Caco-2 (cell line): ENCODE data around the gene TTC4. TPM values are rescaled to one million over a fixed set of nuclear protein-coding genes. Genes with fewer than 3 reads are reported as not detected.

Experiments
- BruUV-seq: library from RNA; stranded (reverse); fragments of 400-500 nt; replicated peaks from 2 replicates; lab custom pipeline; 2021; lab: Mats Ljungman, UMichigan
- CTCF ChIA-PET: fragments of 300-600 bp; sonication (Branson Sonifier 250); formaldehyde crosslinking; loops from one replicate; lab custom pipeline; 2022; ENCODE audit warnings: antibody characterized with exemption; lab: Charles Lee
- POLR2A ChIA-PET: fragments of 300-600 bp; sonication (Branson Sonifier 250); formaldehyde crosslinking; loops from one replicate; lab custom pipeline; 2022; ENCODE audit warnings: antibody characterized with exemption; lab: Charles Lee
- DNase-seq, 2 experiments: peaks; one replicate each; pipeline versions ENCODE4 v3.0.0 to v3.0.0-alpha.2; 2020 to 2022
- H3K27me3 ChIP-seq: replicated peaks from 2 replicates; pipeline ENCODE4 v1.6.0; 2011; ENCODE audit warnings: low read length; ENCODE audit not compliant: control insufficient read depth, insufficient read depth
- H3K36me3 ChIP-seq: 2 replicates; pipeline ENCODE4 v1.5.1; 2011; ENCODE audit warnings: low read length; ENCODE audit not compliant: control insufficient read depth, insufficient read depth
- H3K4me1 ChIP-seq: fragments of 250-450 bp; sonication (Bioruptor Pico); 2 replicates; pipeline ENCODE4 v1.5.1; 2020; ENCODE audit warnings: mild to moderate bottlenecking
- H3K4me3 ChIP-seq: 2 replicates; pipeline ENCODE4 v1.5.1; 2011; ENCODE audit warnings: low read depth, mild to moderate bottlenecking, control low read depth, low read length
- H3K9me3 ChIP-seq: fragments of 250-450 bp; sonication (Bioruptor Pico); 2 replicates; pipeline ENCODE4 v1.5.1; 2020; ENCODE audit warnings: mild to moderate bottlenecking, moderate library complexity
- H3K27ac Mint-ChIP-seq: one replicate; pipeline ENCODE4 v1.8.0; 2022; ENCODE audit warnings: mixed read lengths; ENCODE audit not compliant: unreplicated experiment
- H3K27me3 Mint-ChIP-seq: one replicate; pipeline ENCODE4 v1.8.0; 2022; ENCODE audit warnings: mixed read lengths; ENCODE audit not compliant: insufficient read depth, unreplicated experiment
- H3K36me3 Mint-ChIP-seq: one replicate; pipeline ENCODE4 v1.8.0; 2022; ENCODE audit warnings: mild to moderate bottlenecking, mixed read lengths; ENCODE audit not compliant: insufficient read depth, unreplicated experiment
- H3K4me1 Mint-ChIP-seq: one replicate; pipeline ENCODE4 v1.8.0; 2022; ENCODE audit warnings: low read depth, mixed read lengths; ENCODE audit not compliant: unreplicated experiment
- H3K4me3 Mint-ChIP-seq: one replicate; pipeline ENCODE4 v1.8.0; 2022; ENCODE audit warnings: mild to moderate bottlenecking, moderate library complexity, mixed read lengths; ENCODE audit not compliant: unreplicated experiment
- H3K9me3 Mint-ChIP-seq: one replicate; pipeline ENCODE4 v1.8.0; 2022; ENCODE audit warnings: mixed read lengths; ENCODE audit not compliant: unreplicated experiment
- intact Hi-C: fragments of 100-400 bp; cut with micrococcal nuclease; formaldehyde crosslinking; loops from one replicate; pipeline ENCODE4 v1.10.0; 2022; ENCODE audit not compliant: unreplicated experiment
- total RNA-seq: library from RNA; stranded (reverse); gene quantifications from 2 replicates; pipeline ENCODE4 v1.2.3, GENCODE V29; 2022
- TF ChIP-seq, protein P1 (sequence below), 2 experiments: fragments of 200-600 bp in 1 of 2; IDR thresholded peaks; 1 replicate in 1 of 2; 2 replicates in 1 of 2; pipeline versions ENCODE4 v1.5.1 to v1.8.0; 2011 to 2022; ENCODE audit warnings: antibody characterized with exemption in 1 of 2, control low read depth in 1 of 2, inconsistent platforms in 1 of 2, low read depth in 1 of 2, low read length in 1 of 2, mild to moderate bottlenecking in 1 of 2, moderate library complexity in 1 of 2; ENCODE audit not compliant: insufficient read depth in 1 of 2, severe bottlenecking in 1 of 2, unreplicated experiment in 1 of 2

Gene TTC4
- total RNA-seq, 1 experiment from 2014 or later: 14.0 TPM

DNA sequence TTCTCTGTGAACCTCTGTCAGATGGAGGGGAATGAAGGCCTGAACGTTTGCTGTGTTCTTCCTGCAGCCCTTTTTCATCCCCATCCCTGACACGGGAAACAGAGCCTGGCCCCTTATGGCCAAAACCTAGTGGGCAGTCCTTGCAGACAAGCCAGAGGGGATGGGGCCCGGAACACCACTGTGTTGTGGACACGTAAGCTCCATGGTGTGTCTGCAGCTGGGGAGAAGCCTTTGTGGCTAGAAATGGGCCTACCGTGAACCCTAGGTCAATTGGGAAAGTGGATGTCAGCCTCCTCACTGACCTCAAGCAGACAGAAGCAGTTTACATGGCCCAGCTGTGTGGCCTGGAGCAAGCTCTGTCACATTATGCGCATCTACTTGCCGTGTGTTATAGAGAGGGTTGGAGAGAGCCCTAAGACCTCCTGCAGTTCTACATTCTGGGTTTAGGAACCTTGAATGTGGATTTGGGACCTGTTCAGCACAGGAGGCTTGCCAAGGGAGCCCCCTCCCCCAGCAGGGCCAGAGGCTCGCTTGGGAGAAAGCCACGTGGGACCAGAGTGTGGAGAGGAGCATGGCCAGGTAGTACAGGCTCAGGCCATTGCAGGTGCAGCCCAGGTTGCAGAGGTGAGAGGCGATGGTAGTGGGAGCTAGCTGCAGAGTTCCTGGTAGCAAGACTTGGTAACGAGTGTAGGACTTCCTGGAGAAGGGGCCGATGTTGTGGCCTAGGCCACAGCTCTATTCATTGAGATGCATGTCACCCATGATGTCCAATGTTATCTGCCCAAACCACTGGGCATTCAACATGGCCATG, 28.0 kb downstream of the TTC4 start:
- Histone ChIP-seq H3K4me1 (no peaks in the 10 kb centered on the region), H3K9me3 (no peaks in the 10 kb centered on the region), H3K36me3 (no peaks in the 10 kb centered on the region), H3K4me3 (no peak overlapping the region), H3K27me3 (no peaks in the 10 kb centered on the region)
- H3K36me3 Mint-ChIP-seq: peaks cover 19% of the 10 kb centered on the region
- BruUV-seq: no TSS peak
- POLR2A ChIA-PET: no interaction called here
- no peak for DNase-seq
- intact Hi-C loops: no loop called here
- CTCF ChIA-PET: no interaction called here
- H3K4me1 Mint-ChIP-seq: no peaks in the 10 kb centered on the region
- no peak overlapping the region for H3K4me3 Mint-ChIP-seq
- H3K9me3 Mint-ChIP-seq: no peaks in the 10 kb centered on the region
- no peaks in the 10 kb centered on the region for H3K27me3 Mint-ChIP-seq
- no peak overlapping the region for H3K27ac Mint-ChIP-seq
- TF ChIP-seq, protein P1, sequence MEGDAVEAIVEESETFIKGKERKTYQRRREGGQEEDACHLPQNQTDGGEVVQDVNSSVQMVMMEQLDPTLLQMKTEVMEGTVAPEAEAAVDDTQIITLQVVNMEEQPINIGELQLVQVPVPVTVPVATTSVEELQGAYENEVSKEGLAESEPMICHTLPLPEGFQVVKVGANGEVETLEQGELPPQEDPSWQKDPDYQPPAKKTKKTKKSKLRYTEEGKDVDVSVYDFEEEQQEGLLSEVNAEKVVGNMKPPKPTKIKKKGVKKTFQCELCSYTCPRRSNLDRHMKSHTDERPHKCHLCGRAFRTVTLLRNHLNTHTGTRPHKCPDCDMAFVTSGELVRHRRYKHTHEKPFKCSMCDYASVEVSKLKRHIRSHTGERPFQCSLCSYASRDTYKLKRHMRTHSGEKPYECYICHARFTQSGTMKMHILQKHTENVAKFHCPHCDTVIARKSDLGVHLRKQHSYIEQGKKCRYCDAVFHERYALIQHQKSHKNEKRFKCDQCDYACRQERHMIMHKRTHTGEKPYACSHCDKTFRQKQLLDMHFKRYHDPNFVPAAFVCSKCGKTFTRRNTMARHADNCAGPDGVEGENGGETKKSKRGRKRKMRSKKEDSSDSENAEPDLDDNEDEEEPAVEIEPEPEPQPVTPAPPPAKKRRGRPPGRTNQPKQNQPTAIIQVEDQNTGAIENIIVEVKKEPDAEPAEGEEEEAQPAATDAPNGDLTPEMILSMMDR (IDR thresholded peaks at IDR 0.05; ENCODE audit: insufficient read depth in 1 of 2, low read depth in 1 of 2, low read length in 1 of 2, severe bottlenecking in 1 of 2, unreplicated experiment in 1 of 2): no peak

DNA sequence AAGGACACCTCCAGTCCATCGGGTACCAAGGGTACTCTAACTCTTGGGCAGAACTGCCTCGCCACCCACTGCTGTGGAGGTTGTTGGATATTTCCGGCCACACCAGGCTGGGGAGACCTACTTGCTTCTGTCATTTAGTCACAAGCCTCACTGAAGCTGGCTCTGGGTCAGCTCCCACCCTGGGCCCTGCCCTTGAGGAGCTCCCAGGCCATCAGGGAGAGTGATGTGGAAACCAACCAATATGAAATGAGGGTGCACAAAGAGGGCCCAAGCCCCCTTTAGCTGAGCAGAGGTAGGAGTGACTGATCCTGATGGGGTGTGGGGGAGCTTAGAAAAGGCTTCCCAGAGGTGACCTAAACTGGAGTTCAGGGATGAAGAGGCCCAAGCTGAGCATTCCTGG, 29.0 kb downstream of the TTC4 start:
- Mint-ChIP-seq H3K9me3 (no peaks in the 10 kb centered on the region), H3K27me3 (no peaks in the 10 kb centered on the region), H3K4me3 (no peak overlapping the region), H3K27ac (no peak overlapping the region), H3K36me3 (peaks cover 13% of the 10 kb centered on the region), H3K4me1 (no peaks in the 10 kb centered on the region)
- Histone ChIP-seq H3K4me3 (no peak overlapping the region), H3K27me3 (no peaks in the 10 kb centered on the region), H3K4me1 (no peaks in the 10 kb centered on the region), H3K9me3 (no peaks in the 10 kb centered on the region), H3K36me3 (no peaks in the 10 kb centered on the region)
- DNase-seq: no peak
- intact Hi-C loops: no loop called here
- CTCF ChIA-PET: no interaction called here
- no TSS peak for BruUV-seq
- TF ChIP-seq, protein P1 (IDR thresholded peaks at IDR 0.05; ENCODE audit: insufficient read depth in 1 of 2, low read depth in 1 of 2, low read length in 1 of 2, severe bottlenecking in 1 of 2, unreplicated experiment in 1 of 2): no peak
- POLR2A ChIA-PET: no interaction called here

DNA sequence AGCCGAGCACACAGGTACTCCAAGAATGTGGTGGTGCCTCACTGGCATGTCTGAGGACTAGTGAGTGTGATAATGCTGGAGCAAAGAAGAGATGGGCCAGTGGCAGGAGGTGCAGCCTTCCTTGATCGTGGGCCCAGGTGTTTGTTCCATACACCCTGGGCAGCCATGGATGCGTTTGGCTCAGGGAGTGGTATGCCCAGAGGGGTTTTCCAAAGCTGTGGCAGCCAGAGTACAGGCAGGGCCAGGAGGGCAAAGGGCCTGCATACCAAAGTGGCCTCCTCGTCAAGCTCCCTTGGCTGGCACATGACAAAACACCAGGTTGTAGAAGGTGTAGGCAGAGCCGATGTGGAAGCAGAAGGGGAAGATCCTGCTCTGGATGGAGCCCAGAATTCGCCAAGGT, 29.6 kb downstream of the TTC4 start:
- intact Hi-C loops: no loop called here
- Mint-ChIP-seq H3K4me1 (no peaks in the 10 kb centered on the region), H3K27me3 (no peaks in the 10 kb centered on the region), H3K9me3 (no peaks in the 10 kb centered on the region), H3K27ac (no peak overlapping the region), H3K36me3 (peaks cover 7% of the 10 kb centered on the region), H3K4me3 (no peak overlapping the region)
- Histone ChIP-seq H3K27me3 (no peaks in the 10 kb centered on the region), H3K4me1 (no peaks in the 10 kb centered on the region), H3K36me3 (no peaks in the 10 kb centered on the region), H3K4me3 (no peak overlapping the region), H3K9me3 (no peaks in the 10 kb centered on the region)
- ChIA-PET CTCF (no interaction called here), POLR2A (no interaction called here)
- TF ChIP-seq, protein P1 (IDR thresholded peaks at IDR 0.05; ENCODE audit: insufficient read depth in 1 of 2, low read depth in 1 of 2, low read length in 1 of 2, severe bottlenecking in 1 of 2, unreplicated experiment in 1 of 2): no peak
- DNase-seq: no peak
- BruUV-seq: no TSS peak
